GM18873 (cell line): ENCODE results near the gene MNDA.

Experiments
- ATAC-seq: cut with Tn5 transposase; IDR thresholded peaks from one replicate; pipeline ENCODE4 v1.9.1; 2021; ENCODE audit warnings: mild to moderate bottlenecking, moderate library complexity, moderate number of reproducible peaks; ENCODE audit not compliant: unreplicated experiment, low FRiP score

MNDA gene

DNA sequence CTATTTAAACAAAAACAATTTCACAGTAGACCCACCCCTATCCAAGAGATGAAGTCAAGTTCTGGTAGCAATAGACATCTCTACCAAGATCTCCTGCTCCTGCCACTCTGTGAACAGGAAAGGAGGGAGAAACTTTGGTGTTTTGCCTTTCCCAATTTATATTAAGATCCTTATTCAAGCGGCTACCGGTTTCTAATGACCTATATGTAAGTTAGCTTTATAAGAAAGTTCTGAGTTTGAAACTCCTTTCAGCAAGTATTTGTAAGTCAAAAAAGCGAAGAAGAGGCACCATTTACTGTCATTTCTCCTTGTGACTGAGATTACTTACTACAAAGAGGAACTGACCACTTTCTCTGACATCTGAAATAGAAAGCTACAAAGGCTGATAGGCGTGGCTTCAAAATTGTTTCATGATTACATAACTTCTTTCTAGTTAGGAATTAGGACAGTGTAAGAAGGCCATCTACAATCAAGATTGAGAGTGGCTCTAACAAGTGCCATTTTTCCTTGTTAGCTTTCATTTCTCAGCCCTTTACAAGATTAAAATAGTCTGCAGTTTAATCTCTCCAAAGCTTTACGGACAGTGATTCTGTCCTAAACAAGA lies at the start of gene MNDA:
MNDA (plus strand) TSS at position 448 of the 604 bp plus-strand sequence. CDS start 10,803 bp downstream, outside the sequence.
- ATAC-seq: peak; percentile 93

DNA sequence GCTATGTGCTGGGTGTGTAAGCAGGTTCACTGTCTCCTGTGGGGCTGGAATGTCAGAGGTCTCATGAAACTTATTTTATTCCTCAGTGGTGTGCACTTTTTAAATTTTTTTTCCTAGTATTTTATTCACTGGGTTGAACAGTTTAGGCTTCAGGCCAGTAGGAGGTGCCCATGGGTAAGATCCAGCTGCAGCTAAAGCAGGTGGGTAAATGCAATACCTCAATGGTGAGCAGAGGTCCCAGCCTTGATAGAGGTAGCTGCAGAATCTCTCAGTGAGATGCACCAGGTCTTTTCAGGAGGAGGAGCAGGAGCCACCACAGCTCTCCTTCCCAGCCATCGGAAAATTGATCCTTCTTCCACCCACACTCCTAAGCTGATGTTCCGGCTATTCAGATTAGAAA lies 37.5 kb upstream of the MNDA start:
- no peak for ATAC-seq

GRCh38 chr1:158794247-158794646 lies 36.9 kb upstream of the MNDA start:
- no peak for ATAC-seq

DNA sequence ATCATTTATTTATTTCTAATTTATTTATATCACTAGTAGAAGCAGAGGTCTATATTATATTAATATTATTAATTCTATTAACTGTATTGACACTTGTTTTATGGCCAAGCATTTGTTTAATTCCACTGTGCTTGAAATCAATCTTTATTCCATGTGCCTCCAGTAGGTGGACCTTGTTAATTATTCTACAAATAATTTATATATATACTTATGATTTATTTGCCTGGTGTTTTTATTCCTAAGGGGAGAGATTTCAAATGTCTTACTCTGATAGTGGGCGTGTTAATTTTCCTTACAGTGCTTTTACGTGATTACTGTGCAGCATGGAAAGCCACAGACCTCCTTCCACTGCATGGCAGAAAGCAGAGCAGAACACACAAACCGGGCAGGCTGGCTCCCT lies 32.6 kb upstream of the MNDA start:
- ATAC-seq: no peak

DNA sequence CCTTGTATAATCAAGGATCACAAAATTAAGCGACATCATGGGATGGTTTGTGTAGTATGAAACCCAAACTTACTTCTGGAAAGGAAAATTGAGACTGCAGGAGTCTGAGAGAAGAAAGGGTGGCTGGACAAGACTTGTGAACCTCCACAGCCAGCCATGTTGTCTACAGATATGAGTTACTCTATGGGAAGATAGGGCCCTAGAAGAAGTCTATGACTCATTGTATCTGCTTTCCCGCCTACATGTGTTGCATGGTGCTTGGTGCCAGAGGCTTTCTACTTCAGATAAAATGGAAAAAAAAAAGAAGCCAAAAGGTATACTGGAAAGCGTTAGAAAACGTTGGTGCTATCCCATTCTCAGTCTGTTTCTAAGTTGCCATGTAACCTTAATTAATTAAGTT lies 31.5 kb upstream of the MNDA start:
- ATAC-seq: no peak

GRCh38 chr1:158800526-158800925 lies 30.6 kb upstream of the MNDA start:
- no peak for ATAC-seq

DNA sequence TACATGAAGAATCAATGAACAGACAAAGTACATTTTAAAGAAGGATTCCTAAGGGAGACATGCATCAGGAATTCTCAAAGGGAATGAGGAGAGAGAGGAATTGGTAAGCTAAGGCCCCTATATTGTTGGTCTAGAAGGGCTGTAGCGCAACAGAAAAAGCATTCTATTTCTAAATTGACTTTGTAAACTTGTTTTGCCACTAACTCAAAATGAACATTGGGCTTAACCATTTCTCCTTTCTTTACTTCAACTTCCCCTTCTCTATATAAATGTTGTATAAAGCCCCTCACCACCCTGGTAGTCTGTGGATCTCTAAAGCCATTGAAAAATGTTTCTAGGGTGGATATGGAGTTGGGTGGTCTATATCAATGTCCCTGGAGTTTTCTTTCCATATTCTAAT lies 29.8 kb upstream of the MNDA start:
- ATAC-seq: no peak

- ATAC-seq: no peak
Observed at GRCh38 chr1:158803678-158804077, 27.5 kb upstream of the MNDA start.

- ATAC-seq: no peak
Observed at GRCh38 chr1:158806916-158807536, 24.1 kb upstream of the MNDA start.

DNA sequence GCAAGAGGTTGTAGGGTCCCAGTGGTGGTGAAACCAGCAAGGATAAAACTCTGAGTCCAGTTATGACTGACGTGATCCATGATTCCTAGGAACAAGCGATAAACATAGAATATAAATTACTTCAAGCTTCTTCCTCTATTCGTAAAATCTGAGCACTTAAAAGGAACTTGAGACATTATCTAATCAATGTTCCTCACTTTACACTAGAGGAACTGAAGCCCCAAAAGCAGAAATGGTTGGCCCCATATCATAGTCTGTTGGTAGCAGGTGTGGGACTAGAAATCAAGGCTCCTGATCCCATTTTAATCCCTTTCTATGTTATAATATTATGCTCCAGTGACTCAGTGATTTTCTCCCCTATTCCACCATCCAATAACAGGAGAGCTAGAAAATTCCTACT lies 21.9 kb upstream of the MNDA start:
- ATAC-seq: no peak

GRCh38 chr1:158809862-158810261 lies 21.3 kb upstream of the MNDA start:
- ATAC-seq: no peak

GRCh38 chr1:158810311-158810710 lies 20.8 kb upstream of the MNDA start:
- no peak for ATAC-seq

- no peak for ATAC-seq
Observed at GRCh38 chr1:158812336-158812735, 18.8 kb upstream of the MNDA start.

- no peak for ATAC-seq
Observed at GRCh38 chr1:158813164-158813563, 18.0 kb upstream of the MNDA start.

- ATAC-seq: no peak
Observed at GRCh38 chr1:158814970-158815369, 16.2 kb upstream of the MNDA start.

DNA sequence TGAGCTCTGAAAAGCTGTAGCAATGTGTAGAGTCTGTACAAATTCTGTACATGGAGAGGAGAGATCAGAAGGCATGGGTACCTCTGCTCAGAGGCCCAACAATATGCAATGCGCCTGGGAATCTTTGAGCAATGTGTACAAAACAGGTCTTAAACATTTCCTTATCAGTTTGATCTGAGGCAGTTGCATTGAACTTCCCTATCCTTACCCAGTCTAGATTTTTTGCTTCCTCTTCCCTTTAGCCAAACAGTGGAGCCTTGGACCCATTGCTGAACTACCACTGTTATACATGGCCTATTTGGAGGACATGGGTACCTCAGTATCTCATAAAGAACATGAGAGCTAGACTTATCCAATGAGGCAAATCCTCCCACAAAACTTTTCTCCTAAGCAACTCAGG lies 12.6 kb upstream of the MNDA start:
- ATAC-seq: no peak

DNA sequence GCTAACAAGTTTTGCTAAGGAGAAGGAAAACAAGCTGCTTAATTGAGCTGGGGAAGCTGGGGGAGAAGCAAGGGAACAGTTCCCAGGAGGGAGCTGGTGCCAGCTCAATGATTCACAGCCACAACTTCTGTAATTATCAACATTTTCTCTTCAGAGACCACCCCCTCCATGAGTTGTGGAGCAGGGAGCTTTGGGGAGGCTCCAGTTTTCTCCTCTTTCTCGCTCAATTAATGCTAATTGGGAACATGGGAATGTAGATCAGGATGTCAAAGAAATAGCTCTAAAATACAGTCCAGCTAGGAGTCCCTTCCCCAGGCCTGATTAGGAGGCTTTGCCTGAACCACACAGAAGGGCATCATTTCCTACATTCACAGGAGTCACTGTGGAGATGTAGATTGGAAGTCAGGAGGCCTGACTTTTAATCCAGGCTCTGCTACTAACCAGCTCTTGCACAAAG lies 12.1 kb upstream of the MNDA start:
- no peak for ATAC-seq

DNA sequence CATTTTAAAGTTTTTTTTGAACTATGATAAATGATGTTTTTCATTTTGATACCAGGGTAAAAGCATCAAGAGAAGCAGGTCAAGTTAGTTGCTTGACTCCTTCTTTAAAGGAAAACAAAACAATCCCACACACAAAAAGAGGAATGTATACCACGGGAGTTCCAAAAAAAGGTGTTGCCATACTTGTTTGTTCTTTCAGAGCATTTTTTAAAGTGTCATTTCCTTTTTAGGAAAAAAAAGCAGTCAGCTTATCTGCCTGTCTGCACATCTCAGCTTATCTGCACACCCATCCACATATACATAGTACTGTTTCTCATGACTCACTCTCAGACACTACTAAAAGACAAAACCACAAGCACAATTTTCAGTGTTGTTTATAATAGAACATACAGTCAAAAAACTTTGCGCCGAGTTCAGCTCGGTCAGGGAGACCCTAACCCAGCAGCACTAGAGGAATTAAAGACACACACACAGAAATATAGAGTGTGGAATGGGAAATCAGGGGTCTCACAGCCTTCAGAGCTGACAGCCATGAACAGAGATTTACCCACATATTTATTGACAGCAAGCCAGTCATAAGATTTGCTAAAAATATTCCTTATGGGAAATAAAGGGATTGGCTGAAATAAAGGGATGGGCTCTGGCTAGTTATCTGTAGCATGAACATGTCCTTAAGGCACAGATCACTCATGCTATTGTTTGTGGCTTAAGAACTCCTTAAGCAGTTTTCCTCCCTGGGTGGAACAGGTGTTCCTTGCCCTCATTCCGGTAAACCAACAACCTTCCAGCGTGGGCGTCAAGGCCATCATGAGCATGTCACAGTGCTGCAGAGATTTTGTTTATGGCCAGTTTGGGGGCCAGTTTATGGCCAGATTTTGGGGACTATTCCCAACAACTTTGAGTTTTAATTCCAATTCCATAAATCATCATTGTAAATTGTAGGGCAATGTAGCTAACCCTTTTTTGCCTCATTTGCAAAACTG lies 11.4 kb upstream of the MNDA start:
- no peak for ATAC-seq

GRCh38 chr1:158821723-158822122 lies 9.4 kb upstream of the MNDA start:
- no peak for ATAC-seq

- no peak for ATAC-seq
Observed at GRCh38 chr1:158830074-158830677, 975 bp upstream of the MNDA start.

GRCh38 chr1:158833264-158833663 lies 2.1 kb downstream of the MNDA start:
- no peak for ATAC-seq
